Testis (tissue), 2 donors: ENCODE data around the gene A2M.

ENCODE experiments used
- CTCF ChIP-seq, 3 experiments: fragments of 450-650 bp in 2 of 3; fragments of 200-600 bp in 1 of 3; sonication (generic) in 1 of 3; IDR thresholded peaks; one replicate each; pipeline ENCODE4 v1.5.1; 2016 to 2019; ENCODE audit warnings: antibody characterized with exemption in 3 of 3, mild to moderate bottlenecking in 2 of 3, moderate library complexity in 1 of 3
- POLR2A ChIP-seq: fragments of 450-650 bp; IDR thresholded peaks from one replicate; pipeline ENCODE4 v1.6.1; 2017; ENCODE audit warnings: antibody characterized with exemption, mild to moderate bottlenecking, moderate library complexity

- TF ChIP-seq CTCF (IDR thresholded peaks at IDR 0.05) (no peak), POLR2A (no peak)
Measured at GRCh38 chr12:9095322-9095721, 20.4 kb downstream of the A2M start.
